ENCODE data around the gene UBE4B.

GRCh38 chr1:10155087-10155712 is 122.4 kb downstream of the UBE4B start:
- TF ChIP-seq, protein P1, sequence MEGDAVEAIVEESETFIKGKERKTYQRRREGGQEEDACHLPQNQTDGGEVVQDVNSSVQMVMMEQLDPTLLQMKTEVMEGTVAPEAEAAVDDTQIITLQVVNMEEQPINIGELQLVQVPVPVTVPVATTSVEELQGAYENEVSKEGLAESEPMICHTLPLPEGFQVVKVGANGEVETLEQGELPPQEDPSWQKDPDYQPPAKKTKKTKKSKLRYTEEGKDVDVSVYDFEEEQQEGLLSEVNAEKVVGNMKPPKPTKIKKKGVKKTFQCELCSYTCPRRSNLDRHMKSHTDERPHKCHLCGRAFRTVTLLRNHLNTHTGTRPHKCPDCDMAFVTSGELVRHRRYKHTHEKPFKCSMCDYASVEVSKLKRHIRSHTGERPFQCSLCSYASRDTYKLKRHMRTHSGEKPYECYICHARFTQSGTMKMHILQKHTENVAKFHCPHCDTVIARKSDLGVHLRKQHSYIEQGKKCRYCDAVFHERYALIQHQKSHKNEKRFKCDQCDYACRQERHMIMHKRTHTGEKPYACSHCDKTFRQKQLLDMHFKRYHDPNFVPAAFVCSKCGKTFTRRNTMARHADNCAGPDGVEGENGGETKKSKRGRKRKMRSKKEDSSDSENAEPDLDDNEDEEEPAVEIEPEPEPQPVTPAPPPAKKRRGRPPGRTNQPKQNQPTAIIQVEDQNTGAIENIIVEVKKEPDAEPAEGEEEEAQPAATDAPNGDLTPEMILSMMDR (conservative IDR thresholded peaks at IDR 0.05), result no peak
- TF ChIP-seq ZFX (IDR thresholded peaks at IDR 0.05), result no peak
